Activated gamma-delta T cell (primary cell): ENCODE measurements around the gene ARPC4.
"Not testable (repeated sequence)": the region's sequence is repeated elsewhere in the genome, so short reads cannot be mapped to it uniquely, and the experiment has no call there.

ENCODE experiments used
- DNase-seq: peaks from one replicate; lab custom pipeline; 2025; lab: John Stamatoyannopoulos, UW

The ARPC4 gene

GRCh38 chr3:9770276-9770812 is 22.5 kb upstream of the ARPC4 start:
- DNase-seq, result no peak

DNA sequence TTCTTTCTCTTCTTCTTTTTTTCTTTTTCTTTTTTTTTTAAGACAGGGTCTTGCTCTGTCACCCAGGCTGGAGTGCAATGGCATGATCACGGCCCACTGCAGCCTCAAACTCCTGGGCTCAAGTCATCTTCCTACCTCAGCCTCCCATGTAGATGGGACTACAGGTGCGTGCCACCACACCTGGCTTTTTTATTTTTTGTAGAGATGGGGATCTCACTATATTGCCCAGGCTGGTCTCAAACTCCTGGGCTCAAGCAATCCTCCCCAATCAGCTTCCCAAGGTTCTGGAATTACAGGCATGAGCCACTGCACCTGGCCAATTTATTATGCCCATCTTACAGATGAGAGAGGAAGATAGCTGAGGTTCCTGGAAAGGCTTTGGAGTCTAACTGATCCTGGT is 21.9 kb upstream of the ARPC4 start:
- not testable (repeated sequence) for DNase-seq

- no peak for DNase-seq
Observed at GRCh38 chr3:9776896-9777693, 15.8 kb upstream of the ARPC4 start.

DNA sequence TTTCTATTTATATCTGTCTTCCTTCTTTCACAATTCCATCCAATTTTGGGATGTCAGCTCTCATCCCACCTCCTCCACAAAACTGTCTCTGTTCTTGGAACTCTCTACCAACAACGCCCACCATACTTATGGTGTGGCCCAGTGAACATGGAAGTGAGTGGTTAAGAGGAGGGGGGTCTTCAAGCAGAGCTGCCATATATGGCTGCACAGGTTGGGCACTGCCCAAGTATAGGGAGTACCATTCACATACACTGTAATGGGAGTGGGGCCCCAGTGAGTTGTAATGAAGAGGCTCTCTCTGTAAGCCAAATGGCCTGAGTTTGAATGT is 15.2 kb upstream of the ARPC4 start:
- DNase-seq, result no peak

GRCh38 chr3:9778143-9779074 is 14.5 kb upstream of the ARPC4 start:
- DNase-seq, result no peak

DNA sequence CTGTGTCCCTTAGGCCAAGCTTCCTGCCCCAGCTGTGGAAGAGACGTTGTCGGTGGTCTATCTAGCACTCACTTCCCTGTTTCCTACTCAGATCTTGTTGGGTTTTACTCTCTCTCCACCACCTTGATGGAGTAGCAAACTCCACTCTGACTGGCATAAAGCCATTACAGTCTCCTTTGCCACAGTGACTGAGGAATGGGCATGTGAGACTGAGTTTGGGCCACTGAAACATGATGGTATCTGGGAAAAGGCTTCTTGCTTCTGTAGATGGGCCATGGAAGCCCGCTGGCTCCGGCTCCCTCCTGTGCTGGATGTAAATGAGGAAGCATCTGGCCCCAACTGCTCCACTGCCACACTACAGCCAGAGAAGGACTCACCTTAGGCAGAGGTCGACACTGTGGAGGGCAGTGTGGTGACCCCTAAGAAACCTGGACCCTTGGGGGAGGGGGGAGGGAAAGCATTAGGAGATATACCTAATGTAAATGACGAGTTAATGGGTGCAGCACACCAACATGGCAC is 13.7 kb upstream of the ARPC4 start:
- no peak for DNase-seq

GRCh38 chr3:9779721-9780457 is 13.0 kb upstream of the ARPC4 start:
- no peak for DNase-seq

- no peak for DNase-seq
Observed at GRCh38 chr3:9780458-9780812, 12.4 kb upstream of the ARPC4 start.

- DNase-seq, result no peak
Observed at GRCh38 chr3:9780910-9781309, 12.0 kb upstream of the ARPC4 start.

- no peak for DNase-seq
Observed at GRCh38 chr3:9781551-9781950, 11.3 kb upstream of the ARPC4 start.

DNA sequence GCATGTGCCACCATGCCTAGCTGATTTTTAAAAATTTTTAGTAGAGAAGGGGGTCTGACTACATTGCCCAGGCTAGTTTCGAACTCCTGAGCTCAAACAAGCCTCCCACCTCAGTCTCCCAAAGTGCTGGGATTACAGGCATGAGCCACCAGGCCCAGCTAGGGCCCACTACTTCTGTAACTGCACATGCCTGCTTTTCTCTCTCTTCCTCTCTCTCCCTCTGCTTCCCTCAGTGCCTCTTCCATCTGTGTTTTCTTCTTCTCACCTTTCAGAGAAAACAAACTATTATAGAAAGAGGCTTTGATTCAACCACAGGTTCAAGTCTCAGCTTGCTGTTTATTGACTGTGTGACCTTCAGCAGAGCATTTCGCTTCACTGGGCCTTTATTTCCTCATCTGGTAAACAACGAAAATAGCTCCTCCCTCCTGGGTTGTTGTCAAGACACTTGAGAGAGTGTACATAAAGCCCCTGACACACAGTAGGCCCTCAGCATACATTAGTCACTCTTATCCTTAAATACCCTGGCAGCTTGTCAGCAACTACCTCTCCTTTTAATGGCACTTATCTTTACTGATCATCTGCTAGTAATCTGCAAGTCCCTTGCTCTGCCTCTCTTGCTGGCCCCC is 10.8 kb upstream of the ARPC4 start:
- DNase-seq, result no peak

DNA sequence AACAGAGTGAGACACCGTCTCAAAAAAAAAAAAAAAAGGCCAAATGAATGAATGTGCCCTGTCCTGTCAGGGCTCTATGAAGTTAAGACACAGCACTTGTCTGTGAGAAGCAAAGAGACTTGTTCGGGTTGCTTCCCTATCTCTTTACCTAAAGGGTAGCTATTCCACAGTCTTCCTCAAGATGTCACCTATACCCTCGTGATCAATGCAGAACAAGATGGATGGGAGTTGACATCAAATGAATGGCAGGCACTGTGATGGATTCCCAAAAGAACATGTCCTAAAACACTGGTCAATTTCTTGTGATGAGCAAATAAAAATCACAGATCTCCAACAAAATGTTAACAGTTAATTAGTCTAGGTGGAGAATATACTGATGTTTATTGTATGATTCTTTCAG is 10.1 kb upstream of the ARPC4 start:
- no peak for DNase-seq

DNA sequence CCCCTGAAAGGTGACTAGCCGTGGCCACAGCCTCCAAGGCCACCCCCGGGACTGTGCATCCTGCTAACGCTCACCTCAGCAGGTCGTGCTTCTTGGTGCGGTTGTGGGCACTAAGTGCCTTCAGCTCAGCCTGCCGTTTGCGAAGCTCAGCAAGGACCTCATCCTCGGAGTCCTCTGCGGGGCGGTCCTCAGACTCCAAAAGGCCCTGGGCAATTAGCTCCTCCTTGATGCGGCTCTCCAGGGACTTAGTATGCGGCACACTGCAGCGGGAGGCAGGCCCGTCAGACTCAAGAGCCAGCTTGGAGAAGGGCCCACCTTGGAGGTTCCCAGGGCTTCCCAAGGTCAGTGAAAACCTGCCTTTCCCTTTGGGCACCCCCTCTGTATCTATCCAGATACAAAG is 8.9 kb upstream of the ARPC4 start:
- no peak for DNase-seq

GRCh38 chr3:9784965-9785364 is 7.9 kb upstream of the ARPC4 start:
- no peak for DNase-seq

- no peak for DNase-seq
Observed at GRCh38 chr3:9785602-9786001, 7.3 kb upstream of the ARPC4 start.

DNA sequence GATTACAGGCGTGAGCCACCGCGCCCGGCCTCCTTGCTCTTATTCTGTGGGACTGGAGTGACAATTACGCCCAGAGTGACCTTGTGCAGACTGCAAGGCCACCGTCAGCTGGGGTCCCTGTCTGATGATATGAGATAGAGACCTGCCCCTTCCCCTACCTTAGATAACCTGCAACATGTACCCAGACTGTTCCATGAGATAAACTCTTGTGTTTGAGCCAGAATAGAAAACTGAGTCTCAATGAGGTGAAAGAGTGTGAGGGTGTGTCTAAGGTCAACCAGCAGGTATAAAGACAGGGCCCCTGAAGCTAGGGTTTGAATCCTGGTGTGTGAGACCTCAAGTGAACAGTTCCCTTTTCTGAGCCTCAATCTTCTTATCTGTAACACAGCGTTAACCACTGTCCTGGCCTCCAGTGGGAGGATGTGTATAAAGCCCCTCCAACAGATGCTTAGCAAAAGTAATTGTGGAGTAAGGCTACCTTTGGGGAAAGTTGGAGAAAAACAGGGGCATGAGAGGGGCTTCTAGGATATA is 6.6 kb upstream of the ARPC4 start:
- DNase-seq, result no peak

- DNase-seq, result no peak
Observed at GRCh38 chr3:9786825-9787669, 5.8 kb upstream of the ARPC4 start.

DNA sequence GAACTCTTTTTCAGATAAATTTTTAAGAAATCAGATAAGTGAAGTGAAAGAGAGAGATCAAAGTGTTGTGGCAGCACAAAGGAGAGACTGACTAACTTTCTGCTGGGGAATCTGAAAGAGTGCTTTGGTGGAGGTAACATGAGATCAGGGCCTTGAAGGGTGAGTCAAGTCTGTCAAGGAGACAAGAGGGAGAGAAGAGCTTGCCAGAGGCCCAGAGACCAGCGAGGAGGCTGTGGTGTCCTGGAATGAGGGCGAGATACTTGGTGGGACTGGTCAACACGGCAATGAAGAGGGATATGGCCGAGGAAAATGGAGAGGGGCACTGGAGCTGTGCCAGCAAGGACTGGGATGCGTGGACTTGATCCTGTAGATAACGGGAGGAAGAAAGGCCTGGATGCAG is 5.2 kb upstream of the ARPC4 start:
- DNase-seq, result no peak

DNA sequence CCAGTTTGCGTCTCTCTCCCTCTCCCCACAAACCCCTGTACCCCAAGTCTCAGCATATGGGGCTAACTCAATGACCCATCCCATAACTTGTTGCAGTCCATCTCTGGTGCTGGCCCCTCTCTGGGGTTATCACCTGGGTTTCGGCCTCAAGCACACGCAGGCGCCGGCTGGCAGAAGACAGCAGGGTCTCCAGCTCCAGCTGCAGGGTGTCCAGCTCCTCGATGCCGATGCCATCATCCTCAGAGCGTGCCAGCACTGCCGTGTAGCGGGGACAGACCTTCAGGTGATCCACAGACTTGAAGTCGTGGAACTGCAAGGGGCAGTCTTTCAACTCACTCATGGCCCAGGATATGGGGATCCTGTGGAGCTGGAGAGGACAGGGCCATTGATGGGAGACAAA is 1.8 kb upstream of the ARPC4 start:
- DNase-seq, result no peak

GRCh38 chr3:9791790-9792404 is 985 bp upstream of the ARPC4 start:
- no peak for DNase-seq
